Naive thymus-derived CD4-positive, alpha-beta T cell (primary cell): ENCODE measurements around the gene NRL. TPM values are rescaled to one million over a fixed set of nuclear protein-coding genes. Genes with fewer than 3 reads are reported as not detected.

ENCODE experiments used
- ATAC-seq: fragments of 150-1000 bp; cut with Tn5 transposase; 2 replicates; pipeline ENCODE4 v1.10.0; 2021; ENCODE audit warnings: mild to moderate bottlenecking, moderate library complexity
- CTCF ChIA-PET: fragments of 350-600 bp; sonication (Branson Sonifier 250); formaldehyde crosslinking; loops from one replicate; lab custom pipeline; 2021; ENCODE audit warnings: antibody characterized with exemption; lab: Charles Lee
- POLR2A ChIA-PET: fragments of 350-600 bp; sonication (Branson Sonifier 250); formaldehyde crosslinking; loops from one replicate; lab custom pipeline; 2021; ENCODE audit warnings: antibody characterized with exemption, inconsistent platforms; lab: Charles Lee
- DNase-seq, 9 donors: peaks; one replicate each; pipeline versions ENCODE4 v3.0.0 to v3.0.0-alpha.2; 2020 to 2022; ENCODE audit warnings: mixed read lengths in 1 of 9
- H3K27ac ChIP-seq: one replicate; pipeline ENCODE4 v1.7.0; 2013; ENCODE audit warnings: mild to moderate bottlenecking, low read depth, low read length, moderate library complexity
- H3K27me3 ChIP-seq, 2 donors: one replicate each; pipeline ENCODE4 v1.7.0; 2013; ENCODE audit warnings: low read length in 2 of 2, mild to moderate bottlenecking in 2 of 2, moderate library complexity in 2 of 2; ENCODE audit not compliant: control insufficient read depth in 2 of 2, insufficient read depth in 2 of 2
- H3K36me3 ChIP-seq, 3 experiments: 1 replicate in 2 of 3; 2 replicates in 1 of 3; pipeline ENCODE4 v1.7.0; 2013; ENCODE audit warnings: low read length in 3 of 3, mild to moderate bottlenecking in 3 of 3, moderate library complexity in 1 of 3; ENCODE audit not compliant: insufficient read depth in 3 of 3, control insufficient read depth in 2 of 3
- H3K4me1 ChIP-seq, 2 donors: one replicate each; pipeline ENCODE4 v1.7.0; 2013; ENCODE audit warnings: low read length in 2 of 2, mild to moderate bottlenecking in 2 of 2, moderate library complexity in 1 of 2; ENCODE audit not compliant: control insufficient read depth in 2 of 2, insufficient read depth in 2 of 2
- H3K4me3 ChIP-seq: 2 replicates; pipeline ENCODE4 v1.7.0; 2013; ENCODE audit warnings: mild to moderate bottlenecking, low read length
- H3K9me3 ChIP-seq, 3 experiments: 1 replicate in 2 of 3; 2 replicates in 1 of 3; pipeline ENCODE4 v1.7.0; 2013; ENCODE audit warnings: low read length in 3 of 3; ENCODE audit not compliant: control insufficient read depth in 2 of 3
- H3K27ac Mint-ChIP-seq, 9 donors: one replicate each; pipeline ENCODE4 v1.8.0; 2020 to 2022; ENCODE audit warnings: mixed read lengths in 9 of 9, mild to moderate bottlenecking in 8 of 9, moderate library complexity in 5 of 9, inconsistent platforms in 2 of 9
- H3K27me3 Mint-ChIP-seq, 5 donors: one replicate each; pipeline ENCODE4 v1.8.0; 2021 to 2022; ENCODE audit warnings: mixed read lengths in 5 of 5, mild to moderate bottlenecking in 1 of 5
- H3K36me3 Mint-ChIP-seq, 5 donors: one replicate each; pipeline ENCODE4 v1.8.0; 2020 to 2022; ENCODE audit warnings: mixed read lengths in 5 of 5, mild to moderate bottlenecking in 3 of 5, inconsistent platforms in 1 of 5
- H3K4me1 Mint-ChIP-seq, 7 donors: one replicate each; pipeline ENCODE4 v1.8.0; 2020 to 2022; ENCODE audit warnings: mixed read lengths in 7 of 7, mild to moderate bottlenecking in 3 of 7, inconsistent platforms in 1 of 7
- H3K4me3 Mint-ChIP-seq, 10 donors: one replicate each; pipeline ENCODE4 v1.8.0; 2020 to 2022; ENCODE audit warnings: mild to moderate bottlenecking in 10 of 10, mixed read lengths in 10 of 10, moderate library complexity in 6 of 10, inconsistent platforms in 2 of 10
- H3K9me3 Mint-ChIP-seq, 11 donors: one replicate each; pipeline ENCODE4 v1.8.0; 2020 to 2022; ENCODE audit warnings: mixed read lengths in 11 of 11, mild to moderate bottlenecking in 4 of 11, inconsistent platforms in 1 of 11, moderate library complexity in 1 of 11
- intact Hi-C, 2 donors: fragments of 100-400 bp; cut with micrococcal nuclease; formaldehyde crosslinking; loops; one replicate each; pipeline ENCODE4 v1.15.1; 2023
- polyA plus RNA-seq, 2 donors: library from polyadenylated mRNA; unstranded; fragments of 300-500 nt; fragmentation: Illumina TruSeq; gene quantifications; one replicate each; pipeline ENCODE4 v1.2.3, GENCODE V29; 2021
- total RNA-seq, 6 experiments: library from RNA in 5 of 6; stranded (reverse) in 5 of 6; gene quantifications; 1 replicate in 5 of 6; 2 replicates in 1 of 6; pipeline ENCODE4 v1.2.3 and lab custom pipeline; 2021 to 2026

NRL gene
- total and polyA plus RNA-seq, 7 experiments from 2014 or later: 2.1 to 4.5 (median 3.7) TPM

DNA sequence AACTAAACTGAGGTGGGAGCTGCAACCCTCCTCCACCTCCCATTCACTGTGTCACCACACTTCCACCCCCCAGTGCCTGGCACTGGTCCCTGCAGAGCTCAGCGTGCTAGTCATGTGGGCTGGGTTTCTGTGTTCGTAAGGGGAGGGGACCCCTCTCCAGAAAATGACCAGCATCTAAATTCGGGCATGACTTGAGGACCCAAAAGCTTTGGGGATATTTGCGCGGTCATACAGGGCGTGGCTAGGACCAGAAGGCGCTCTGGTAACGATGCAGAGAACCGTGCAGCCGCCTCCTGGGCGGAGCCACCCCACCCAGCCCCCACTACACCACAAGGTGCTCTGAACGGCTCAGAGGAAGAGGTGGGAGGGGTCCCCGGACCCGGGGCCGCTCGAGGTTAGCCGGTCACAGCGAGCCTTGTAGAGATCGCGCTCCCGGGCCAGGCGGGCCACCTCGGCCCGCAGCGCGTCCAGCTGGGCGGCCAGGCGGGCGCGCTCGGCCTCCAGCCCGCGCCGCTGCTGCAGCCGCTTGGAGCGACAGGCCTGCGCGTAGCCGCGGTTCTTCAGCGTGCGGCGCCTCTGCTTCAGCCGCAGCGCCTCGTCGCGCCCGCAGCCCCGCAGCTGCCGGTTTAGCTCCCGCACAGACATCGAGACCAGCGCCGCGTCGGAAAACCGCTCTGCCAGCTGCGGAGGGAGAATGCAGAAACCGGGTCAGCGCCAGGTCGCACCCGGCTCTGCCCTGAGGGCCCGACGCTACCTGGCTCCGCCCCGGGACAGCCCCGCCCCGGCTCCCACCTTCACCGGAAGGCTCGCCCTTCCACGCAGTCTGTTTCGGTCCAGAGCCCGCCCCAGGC, 33.6 kb downstream of the NRL start:
- DNase-seq: peak; percentile 46 to 75 (median 72)
- peak overlapping the region; percentile 75 for H3K27ac ChIP-seq
- peak overlapping the region; percentile 82 for H3K4me3 ChIP-seq
- peak; percentile 92 for ATAC-seq
- H3K36me3 Mint-ChIP-seq: no peaks in the 10 kb centered on the region
- no peaks in the 10 kb centered on the region for H3K27me3 ChIP-seq
- H3K9me3 ChIP-seq: no peaks in the 10 kb centered on the region
- peaks cover 0 to 20% (median 0%) of the 10 kb centered on the region in 5 donors for H3K27me3 Mint-ChIP-seq
- intact Hi-C loops: loop anchor here (1.0 to 2.0 kb wide), 7 partner anchors 9 to 514 kb away; partner anchors contain the start of genes PCK2 (in 2 of the 2), AP1G2 (in 1 of the 2), DCAF11 (in 1 of the 2) and EMC9 (in 1 of the 2)
- peaks cover 16 to 20% (median 18%) of the 10 kb centered on the region in 7 donors for H3K4me1 Mint-ChIP-seq
- H3K4me3 Mint-ChIP-seq: peak overlapping the region; percentile 80 to 90 (median 86)
- H3K4me1 ChIP-seq: peaks cover 7 to 14% of the 10 kb centered on the region in 2 donors
- CTCF ChIA-PET: interaction anchor here (0.7 to 6.2 kb wide), 9 partner anchors 10 to 492 kb away, joined by 3 to 49 read pairs (median 5); partner anchors contain the start of genes PCK2 and TINF2
- no peaks in the 10 kb centered on the region for H3K36me3 ChIP-seq
- H3K9me3 Mint-ChIP-seq: no peaks in the 10 kb centered on the region
- POLR2A ChIA-PET: interaction anchor here (0.7 to 5.1 kb wide), 23 partner anchors 9 to 376 kb away, joined by 3 to 80 read pairs (median 4); partner anchors contain the start of genes CARMIL3, CPNE6, DCAF11 and DHRS4
- peak overlapping the region; percentile 32 to 92 (median 85) for H3K27ac Mint-ChIP-seq

DNA sequence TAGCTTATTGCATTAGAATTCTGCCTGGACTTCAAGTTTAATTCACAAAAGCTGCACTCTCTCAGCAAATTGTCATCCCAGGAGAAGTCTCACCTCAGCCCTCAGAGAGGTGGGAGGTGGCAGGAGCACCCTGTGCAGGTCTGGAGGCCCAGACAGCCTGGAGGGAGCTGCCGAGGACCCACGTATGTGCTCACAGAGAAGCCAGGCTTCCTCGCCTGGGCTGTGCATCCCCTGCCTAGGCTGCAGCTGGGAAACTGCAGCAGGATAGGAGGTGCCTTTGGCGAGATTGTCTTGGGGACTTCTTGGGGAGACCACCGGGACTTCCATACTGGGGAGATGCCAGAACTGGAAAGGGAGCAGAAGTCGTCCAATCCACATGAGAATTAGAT, 34.6 kb downstream of the NRL start:
- Mint-ChIP-seq H3K9me3 (no peaks in the 10 kb centered on the region), H3K36me3 (no peaks in the 10 kb centered on the region), H3K27me3 (peaks cover 0 to 20% (median 0%) of the 10 kb centered on the region in 5 donors), H3K4me1 (peaks cover 16 to 26% (median 18%) of the 10 kb centered on the region in 7 donors), H3K4me3 (peak overlapping the region; percentile 68 to 90 (median 85)), H3K27ac (peak overlapping the region in 8 of 9 donors; percentile 29 to 89 (median 82))
- ChIA-PET POLR2A (interaction anchor here (1.0 to 5.1 kb wide), 20 partner anchors 10 to 377 kb away, joined by 3 to 80 read pairs (median 4); partner anchors contain the start of genes CARMIL3, DCAF11, DHRS4 and EMC9), CTCF (interaction anchor here (0.7 to 6.2 kb wide), 7 partner anchors 11 to 228 kb away, joined by 3 to 49 read pairs (median 5); partner anchors contain the start of genes CIDEB and PCK2)
- ATAC-seq (no peak), DNase-seq (no peak)
- Histone ChIP-seq H3K4me1 (peaks cover 7 to 14% of the 10 kb centered on the region in 2 donors), H3K4me3 (no peak overlapping the region), H3K27ac (no peak overlapping the region), H3K36me3 (no peaks in the 10 kb centered on the region), H3K9me3 (no peaks in the 10 kb centered on the region), H3K27me3 (no peaks in the 10 kb centered on the region)
- intact Hi-C loops: loop anchor here in 1 of 2 donors (2.0 kb wide), 1 partner anchor 29 kb away; no protein-coding TSS in a partner anchor

DNA sequence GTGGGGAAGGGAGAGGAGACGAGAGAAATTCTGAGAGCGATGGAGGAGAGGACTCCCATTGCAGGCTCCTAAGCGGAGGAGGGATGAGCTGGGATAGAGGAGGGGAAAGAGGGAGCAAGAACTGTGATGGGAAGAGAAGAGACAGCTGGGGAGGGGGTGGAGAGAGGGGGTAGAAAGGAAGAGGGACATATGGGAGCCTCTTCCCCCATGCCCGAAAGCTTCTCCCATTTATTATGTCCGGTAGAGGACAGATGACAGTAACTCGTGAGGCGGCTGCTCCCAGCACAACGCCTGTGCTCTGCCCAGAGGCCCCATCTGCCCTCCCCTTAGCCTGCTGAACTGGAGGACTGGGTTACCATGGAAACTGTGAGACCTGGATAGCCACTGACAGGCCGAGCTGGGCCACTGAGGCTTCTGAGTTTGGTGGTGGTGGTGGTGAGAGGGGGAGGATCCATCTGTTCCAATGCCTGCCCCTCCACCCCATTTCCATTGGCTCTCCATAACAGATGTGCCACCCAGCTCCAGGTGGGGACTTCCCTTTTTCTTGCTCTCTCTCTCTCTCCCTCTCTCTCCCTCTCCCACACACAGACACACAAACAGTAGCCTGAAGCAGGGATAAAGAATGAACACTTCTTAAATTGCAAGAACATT, 35.1 kb downstream of the NRL start:
- H3K27ac ChIP-seq: no peak overlapping the region
- ATAC-seq: no peak
- peaks cover 0 to 20% (median 0%) of the 10 kb centered on the region in 5 donors for H3K27me3 Mint-ChIP-seq
- no peaks in the 10 kb centered on the region for H3K36me3 Mint-ChIP-seq
- intact Hi-C loops: loop anchor here in 1 of 2 donors (2.0 kb wide), 1 partner anchor 29 kb away; no protein-coding TSS in a partner anchor
- H3K4me1 ChIP-seq: peaks cover 7 to 14% of the 10 kb centered on the region in 2 donors
- H3K36me3 ChIP-seq: no peaks in the 10 kb centered on the region
- no peaks in the 10 kb centered on the region for H3K9me3 ChIP-seq
- ChIA-PET POLR2A (interaction anchor here (0.9 to 5.1 kb wide), 10 partner anchors 14 to 378 kb away, joined by 3 to 80 read pairs (median 3); partner anchors contain the start of genes DCAF11, EMC9, NRL and PCK2), CTCF (interaction anchor here (0.6 to 6.2 kb wide), 7 partner anchors 12 to 623 kb away, joined by 3 to 49 read pairs (median 5); partner anchors contain the start of genes CIDEB and PCK2)
- no peaks in the 10 kb centered on the region for H3K9me3 Mint-ChIP-seq
- H3K27ac Mint-ChIP-seq: peak overlapping the region in 7 of 9 donors; percentile 19 to 89 (median 56)
- H3K4me3 ChIP-seq: no peak overlapping the region
- peak overlapping the region in 5 of 10 donors; percentile 41 to 88 (median 81) for H3K4me3 Mint-ChIP-seq
- DNase-seq: no peak
- no peaks in the 10 kb centered on the region for H3K27me3 ChIP-seq
- peaks cover 16 to 26% (median 18%) of the 10 kb centered on the region in 7 donors for H3K4me1 Mint-ChIP-seq

DNA sequence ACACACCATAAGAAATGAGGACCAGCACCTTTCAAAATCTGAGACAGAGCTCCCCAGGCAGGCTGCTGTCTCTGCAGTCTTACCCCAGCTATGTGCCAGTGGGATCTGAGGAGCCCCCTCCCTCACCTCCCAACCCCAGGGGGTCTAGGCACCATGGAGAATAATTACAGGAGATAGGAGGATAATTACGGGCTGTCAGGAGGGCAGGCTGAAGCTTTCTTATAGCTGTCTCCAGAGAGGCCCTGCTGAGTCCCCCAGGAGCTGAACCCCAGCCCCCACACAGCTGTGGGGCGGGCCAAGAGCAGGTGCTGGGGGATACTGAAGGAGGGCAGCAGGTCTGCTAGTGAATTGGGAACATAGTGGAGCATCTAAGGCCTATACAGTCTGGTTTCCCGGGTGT, 36.6 kb downstream of the NRL start:
- Histone ChIP-seq H3K27me3 (no peaks in the 10 kb centered on the region), H3K4me1 (peaks cover 7 to 14% of the 10 kb centered on the region in 2 donors), H3K9me3 (no peaks in the 10 kb centered on the region), H3K4me3 (no peak overlapping the region), H3K36me3 (no peaks in the 10 kb centered on the region), H3K27ac (no peak overlapping the region)
- ChIA-PET CTCF (interaction anchor here (6.2 kb wide), 1 partner anchor 13 kb away, joined by 49 read pairs; no protein-coding TSS in a partner anchor), POLR2A (no interaction called here)
- intact Hi-C loops: no loop called here
- Mint-ChIP-seq H3K36me3 (no peaks in the 10 kb centered on the region), H3K4me1 (peaks cover 15 to 26% (median 17%) of the 10 kb centered on the region in 7 donors), H3K4me3 (no peak overlapping the region), H3K27me3 (peaks cover 0 to 16% (median 0%) of the 10 kb centered on the region in 5 donors), H3K9me3 (no peaks in the 10 kb centered on the region), H3K27ac (peak overlapping the region in 3 of 9 donors; percentile 23 to 62 (median 38))
- no peak for ATAC-seq
- no peak for DNase-seq

DNA sequence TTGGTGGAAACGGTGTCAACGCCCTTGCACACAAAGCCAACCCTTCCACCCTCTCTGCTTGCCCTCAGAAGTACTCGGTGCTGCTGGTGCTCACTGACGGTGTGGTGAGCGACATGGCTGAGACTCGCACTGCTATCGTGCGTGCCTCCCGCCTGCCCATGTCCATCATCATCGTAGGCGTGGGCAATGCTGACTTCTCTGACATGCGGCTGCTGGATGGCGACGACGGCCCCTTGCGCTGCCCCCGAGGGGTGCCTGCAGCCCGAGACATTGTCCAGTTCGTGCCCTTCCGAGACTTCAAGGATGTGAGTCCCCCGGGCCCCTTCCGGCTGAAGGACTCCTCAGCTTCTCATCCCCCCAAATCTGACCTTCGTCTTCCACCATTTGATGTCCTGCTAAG, 37.7 kb downstream of the NRL start:
- no peaks in the 10 kb centered on the region for H3K36me3 Mint-ChIP-seq
- no peak overlapping the region for H3K4me3 Mint-ChIP-seq
- DNase-seq (no peak), ATAC-seq (no peak)
- H3K4me1 Mint-ChIP-seq: peaks cover 12 to 24% (median 14%) of the 10 kb centered on the region in 7 donors
- Histone ChIP-seq H3K4me1 (peaks cover 7 to 14% of the 10 kb centered on the region in 2 donors), H3K4me3 (no peak overlapping the region), H3K9me3 (no peaks in the 10 kb centered on the region), H3K27ac (no peak overlapping the region), H3K36me3 (no peaks in the 10 kb centered on the region), H3K27me3 (no peaks in the 10 kb centered on the region)
- no peaks in the 10 kb centered on the region for H3K9me3 Mint-ChIP-seq
- POLR2A ChIA-PET: no interaction called here
- intact Hi-C loops: no loop called here
- CTCF ChIA-PET: no interaction called here
- H3K27me3 Mint-ChIP-seq: peaks cover 0 to 8% (median 0%) of the 10 kb centered on the region in 5 donors
- no peak overlapping the region for H3K27ac Mint-ChIP-seq

DNA sequence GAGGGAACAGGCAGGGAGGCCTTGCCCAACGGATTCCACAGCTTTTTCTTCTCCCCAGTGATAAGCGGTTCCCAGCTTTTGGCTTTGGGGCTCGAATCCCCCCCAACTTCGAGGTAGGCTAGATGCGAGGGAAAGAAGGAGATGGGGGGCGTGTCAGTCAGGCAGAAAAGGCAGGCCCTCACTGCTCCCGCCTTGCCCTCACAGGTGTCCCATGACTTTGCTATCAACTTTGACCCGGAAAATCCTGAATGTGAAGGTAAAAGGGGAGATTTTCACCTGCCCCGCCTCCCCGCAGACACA, 38.5 kb downstream of the NRL start:
- intact Hi-C loops: no loop called here
- ChIA-PET POLR2A (no interaction called here), CTCF (interaction anchor here (1.1 kb wide), 1 partner anchor 19 kb away, joined by 4 read pairs; no protein-coding TSS in a partner anchor)
- H3K4me3 Mint-ChIP-seq: no peak overlapping the region
- H3K27ac ChIP-seq: no peak overlapping the region
- H3K4me1 ChIP-seq: peaks cover 7 to 9% of the 10 kb centered on the region in 2 donors
- no peaks in the 10 kb centered on the region for H3K9me3 ChIP-seq
- ATAC-seq (no peak), DNase-seq (no peak)
- H3K27me3 ChIP-seq: no peaks in the 10 kb centered on the region
- peaks cover 0 to 6% (median 0%) of the 10 kb centered on the region in 5 donors for H3K27me3 Mint-ChIP-seq
- no peak overlapping the region for H3K4me3 ChIP-seq
- no peaks in the 10 kb centered on the region for H3K36me3 ChIP-seq
- H3K4me1 Mint-ChIP-seq: peaks cover 8 to 21% (median 10%) of the 10 kb centered on the region in 7 donors
- H3K9me3 Mint-ChIP-seq: no peaks in the 10 kb centered on the region
- no peaks in the 10 kb centered on the region for H3K36me3 Mint-ChIP-seq
- H3K27ac Mint-ChIP-seq: no peak overlapping the region
